Tibial nerve (tissue), 4 donors: ENCODE data around the gene ZFAND2B.

Source experiments
- CTCF ChIP-seq, 5 experiments: fragments of 200-600 bp in 3 of 5; fragments of 450-650 bp in 2 of 5; sonication (generic) in 3 of 5; IDR thresholded peaks; one replicate each; pipeline ENCODE4 v1.5.1; 2016 to 2019; ENCODE audit warnings: antibody characterized with exemption in 5 of 5, mild to moderate bottlenecking in 3 of 5, moderate library complexity in 2 of 5
- EP300 ChIP-seq, 2 donors: sonication (generic); formaldehyde crosslinking; IDR thresholded peaks; one replicate each; pipeline ENCODE4 v1.6.1; 2017; ENCODE audit warnings: antibody characterized with exemption in 2 of 2, mild to moderate bottlenecking in 1 of 2

GRCh38 chr2:219199470-219200211, 6.9 kb upstream of the ZFAND2B start:
- TF ChIP-seq EP300 (IDR thresholded peaks at IDR 0.05) (no peak), CTCF (IDR thresholded peaks at IDR 0.05) (no peak)
